ENCODE data around the gene LCN1.

The LCN1 gene

GRCh38 chr9:135515083-135515951 lies 5.9 kb upstream of the LCN1 start:
- Histone ChIP-seq H3K27me3 (ENCODE audit: low read length) (no peaks in the 10 kb centered on the region), H3K79me2 (ENCODE audit: insufficient read depth, low read length) (no peaks in the 10 kb centered on the region), H3K4me2 (ENCODE audit: low read depth, low read length, poor library complexity, severe bottlenecking) (no peak overlapping the region), H3K9me3 (ENCODE audit: insufficient read depth, low read length) (no peaks in the 10 kb centered on the region), H4K20me1 (ENCODE audit: low read depth, low read length) (no peaks in the 10 kb centered on the region), H3K9ac (ENCODE audit: low read length) (no peak overlapping the region), H3K9me2 (replicated peaks; ENCODE audit: insufficient read depth, low read length) (no peaks in the 10 kb centered on the region), H3F3A (ENCODE audit: insufficient read depth) (no peaks in the 10 kb centered on the region), H3K4me3 (ENCODE audit: insufficient read depth, low read length, poor library complexity, severe bottlenecking) (no peak overlapping the region), H3K36me3 (ENCODE audit: low read length) (no peaks in the 10 kb centered on the region), H3K27ac (ENCODE audit: low read depth, low read length) (no peak overlapping the region), H2AFZ (ENCODE audit: low read depth, low read length, severe bottlenecking) (no peak overlapping the region)
- TF ChIP-seq, protein P1, sequence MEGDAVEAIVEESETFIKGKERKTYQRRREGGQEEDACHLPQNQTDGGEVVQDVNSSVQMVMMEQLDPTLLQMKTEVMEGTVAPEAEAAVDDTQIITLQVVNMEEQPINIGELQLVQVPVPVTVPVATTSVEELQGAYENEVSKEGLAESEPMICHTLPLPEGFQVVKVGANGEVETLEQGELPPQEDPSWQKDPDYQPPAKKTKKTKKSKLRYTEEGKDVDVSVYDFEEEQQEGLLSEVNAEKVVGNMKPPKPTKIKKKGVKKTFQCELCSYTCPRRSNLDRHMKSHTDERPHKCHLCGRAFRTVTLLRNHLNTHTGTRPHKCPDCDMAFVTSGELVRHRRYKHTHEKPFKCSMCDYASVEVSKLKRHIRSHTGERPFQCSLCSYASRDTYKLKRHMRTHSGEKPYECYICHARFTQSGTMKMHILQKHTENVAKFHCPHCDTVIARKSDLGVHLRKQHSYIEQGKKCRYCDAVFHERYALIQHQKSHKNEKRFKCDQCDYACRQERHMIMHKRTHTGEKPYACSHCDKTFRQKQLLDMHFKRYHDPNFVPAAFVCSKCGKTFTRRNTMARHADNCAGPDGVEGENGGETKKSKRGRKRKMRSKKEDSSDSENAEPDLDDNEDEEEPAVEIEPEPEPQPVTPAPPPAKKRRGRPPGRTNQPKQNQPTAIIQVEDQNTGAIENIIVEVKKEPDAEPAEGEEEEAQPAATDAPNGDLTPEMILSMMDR (IDR thresholded peaks at IDR 0.05; ENCODE audit: insufficient read depth, low read length, poor library complexity, severe bottlenecking): no peak
- TF ChIP-seq EZH2phosphoT487 (conservative IDR thresholded peaks at IDR 0.05; ENCODE audit: low read length): no peak

DNA sequence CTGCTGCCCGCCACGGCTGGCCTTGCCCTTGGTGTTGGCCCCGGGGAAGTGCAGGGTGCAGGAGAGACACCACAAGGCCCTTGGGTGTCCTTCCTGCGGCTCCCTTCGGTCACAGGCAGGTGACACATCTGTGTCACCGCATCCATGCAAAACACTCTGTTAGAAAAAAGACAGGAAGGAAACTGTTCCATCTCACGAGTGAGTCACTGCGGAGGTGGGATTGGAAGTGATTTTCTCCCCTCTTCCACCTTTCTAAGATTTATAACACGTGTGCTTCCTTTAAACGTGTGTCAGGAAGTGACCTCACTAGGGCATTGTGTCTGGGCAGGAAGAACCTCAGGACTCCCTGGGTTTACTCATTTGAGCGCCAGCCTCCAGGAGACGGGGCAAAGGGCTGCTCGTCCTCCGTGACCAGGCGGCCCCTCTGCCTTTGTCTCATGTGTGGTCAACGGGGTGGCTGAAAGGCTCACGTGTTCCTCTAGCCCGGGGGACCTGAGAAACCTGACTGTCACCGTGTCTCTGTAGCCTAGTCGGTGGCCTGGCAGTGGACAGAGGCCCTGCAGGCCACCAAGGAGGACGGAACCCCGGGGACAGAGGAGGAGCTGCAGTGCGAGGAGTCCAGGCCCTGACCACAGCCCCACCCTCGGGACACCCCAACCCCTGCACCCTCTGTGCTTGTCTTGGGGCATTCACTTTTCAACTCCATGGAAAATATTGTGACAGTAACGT lies 4.9 kb upstream of the LCN1 start:
- H3K4me3 ChIP-seq (ENCODE audit: insufficient read depth, low read length, poor library complexity, severe bottlenecking): no peak overlapping the region
- TF ChIP-seq, protein P1 (IDR thresholded peaks at IDR 0.05; ENCODE audit: insufficient read depth, low read length, poor library complexity, severe bottlenecking): no peak
- TF ChIP-seq EZH2phosphoT487 (conservative IDR thresholded peaks at IDR 0.05; ENCODE audit: low read length): no peak
- no peaks in the 10 kb centered on the region for H3F3A ChIP-seq (ENCODE audit: insufficient read depth)
- no peaks in the 10 kb centered on the region for H3K79me2 ChIP-seq (ENCODE audit: insufficient read depth, low read length)
- no peaks in the 10 kb centered on the region for H3K9me3 ChIP-seq (ENCODE audit: insufficient read depth, low read length)
- no peak overlapping the region for H3K4me2 ChIP-seq (ENCODE audit: low read depth, low read length, poor library complexity, severe bottlenecking)
- no peaks in the 10 kb centered on the region for H3K27me3 ChIP-seq (ENCODE audit: low read length)
- H3K36me3 ChIP-seq (ENCODE audit: low read length): no peaks in the 10 kb centered on the region
- H3K27ac ChIP-seq (ENCODE audit: low read depth, low read length): no peak overlapping the region
- no peaks in the 10 kb centered on the region for H4K20me1 ChIP-seq (ENCODE audit: low read depth, low read length)
- H2AFZ ChIP-seq (ENCODE audit: low read depth, low read length, severe bottlenecking): no peak overlapping the region
- no peak overlapping the region for H3K9ac ChIP-seq (ENCODE audit: low read length)
- H3K9me2 ChIP-seq (replicated peaks; ENCODE audit: insufficient read depth, low read length): no peaks in the 10 kb centered on the region

GRCh38 chr9:135517407-135517822 lies 3.8 kb upstream of the LCN1 start:
- Histone ChIP-seq H3K4me2 (ENCODE audit: low read depth, low read length, poor library complexity, severe bottlenecking) (no peak overlapping the region), H3F3A (ENCODE audit: insufficient read depth) (no peaks in the 10 kb centered on the region), H2AFZ (ENCODE audit: low read depth, low read length, severe bottlenecking) (no peak overlapping the region), H4K20me1 (ENCODE audit: low read depth, low read length) (no peaks in the 10 kb centered on the region), H3K4me3 (ENCODE audit: insufficient read depth, low read length, poor library complexity, severe bottlenecking) (no peak overlapping the region), H3K9me3 (ENCODE audit: insufficient read depth, low read length) (no peaks in the 10 kb centered on the region), H3K36me3 (ENCODE audit: low read length) (no peaks in the 10 kb centered on the region), H3K27ac (ENCODE audit: low read depth, low read length) (no peak overlapping the region), H3K9ac (ENCODE audit: low read length) (no peak overlapping the region), H3K9me2 (replicated peaks; ENCODE audit: insufficient read depth, low read length) (no peaks in the 10 kb centered on the region), H3K27me3 (ENCODE audit: low read length) (no peaks in the 10 kb centered on the region), H3K79me2 (ENCODE audit: insufficient read depth, low read length) (no peaks in the 10 kb centered on the region)
- TF ChIP-seq, protein P1 (IDR thresholded peaks at IDR 0.05; ENCODE audit: insufficient read depth, low read length, poor library complexity, severe bottlenecking): no peak
- no peak for TF ChIP-seq EZH2phosphoT487 (conservative IDR thresholded peaks at IDR 0.05; ENCODE audit: low read length)

Measured in SU-DHL-6 (cell line).